Cardiac fibroblast (primary cell): ENCODE measurements around the gene ANKS1B.
A peak's percentile ranks its signal among the peaks of the same experiment; 100 is the strongest.
"Not testable (repeated sequence)": the region's sequence is repeated elsewhere in the genome, so short reads cannot be mapped to it uniquely, and the experiment has no call there.

Experiments used
- DNase-seq, 2 donors: peaks; one replicate each; pipeline versions ENCODE4 v3.0.0 to v3.0.0-alpha.2; 2010; ENCODE audit warnings: low read depth in 2 of 2
- H3K4me3 ChIP-seq, 2 donors: replicated peaks in 1 of 2; 1 replicate in 1 of 2; 2 replicates in 1 of 2; pipeline ENCODE4 v1.5.1; 2011; ENCODE audit warnings: low read depth in 2 of 2, low read length in 2 of 2, mild to moderate bottlenecking in 2 of 2, moderate library complexity in 1 of 2
- TF ChIP-seq, protein P1 (sequence below): IDR thresholded peaks from one replicate; pipeline ENCODE4 v1.5.1; 2011; ENCODE audit warnings: low read depth, mild to moderate bottlenecking, low read length, inconsistent platforms

The ANKS1B gene

DNA sequence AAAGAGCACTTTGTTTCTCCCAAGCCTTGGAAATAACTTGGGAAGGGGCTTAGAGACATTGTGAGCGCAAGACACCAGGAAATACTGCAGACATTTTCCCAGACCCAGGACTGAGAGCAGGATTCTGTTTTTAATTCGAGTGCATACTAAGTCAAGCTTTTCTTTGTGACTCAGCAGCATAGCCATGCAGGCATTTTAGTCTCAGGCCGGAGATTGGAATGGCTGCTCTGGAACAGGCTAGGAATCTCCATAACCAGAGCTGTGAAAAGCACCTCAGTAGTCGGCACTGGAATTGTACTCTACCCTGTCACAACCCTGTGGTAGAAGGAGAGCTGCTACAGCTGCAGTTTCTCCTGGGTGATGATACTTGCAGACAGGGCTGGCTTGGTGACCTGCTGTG, 366.1 kb downstream of the ANKS1B start:
- no peak overlapping the region for H3K4me3 ChIP-seq
- DNase-seq, result no peak
- TF ChIP-seq, protein P1, sequence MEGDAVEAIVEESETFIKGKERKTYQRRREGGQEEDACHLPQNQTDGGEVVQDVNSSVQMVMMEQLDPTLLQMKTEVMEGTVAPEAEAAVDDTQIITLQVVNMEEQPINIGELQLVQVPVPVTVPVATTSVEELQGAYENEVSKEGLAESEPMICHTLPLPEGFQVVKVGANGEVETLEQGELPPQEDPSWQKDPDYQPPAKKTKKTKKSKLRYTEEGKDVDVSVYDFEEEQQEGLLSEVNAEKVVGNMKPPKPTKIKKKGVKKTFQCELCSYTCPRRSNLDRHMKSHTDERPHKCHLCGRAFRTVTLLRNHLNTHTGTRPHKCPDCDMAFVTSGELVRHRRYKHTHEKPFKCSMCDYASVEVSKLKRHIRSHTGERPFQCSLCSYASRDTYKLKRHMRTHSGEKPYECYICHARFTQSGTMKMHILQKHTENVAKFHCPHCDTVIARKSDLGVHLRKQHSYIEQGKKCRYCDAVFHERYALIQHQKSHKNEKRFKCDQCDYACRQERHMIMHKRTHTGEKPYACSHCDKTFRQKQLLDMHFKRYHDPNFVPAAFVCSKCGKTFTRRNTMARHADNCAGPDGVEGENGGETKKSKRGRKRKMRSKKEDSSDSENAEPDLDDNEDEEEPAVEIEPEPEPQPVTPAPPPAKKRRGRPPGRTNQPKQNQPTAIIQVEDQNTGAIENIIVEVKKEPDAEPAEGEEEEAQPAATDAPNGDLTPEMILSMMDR, result no peak

DNA sequence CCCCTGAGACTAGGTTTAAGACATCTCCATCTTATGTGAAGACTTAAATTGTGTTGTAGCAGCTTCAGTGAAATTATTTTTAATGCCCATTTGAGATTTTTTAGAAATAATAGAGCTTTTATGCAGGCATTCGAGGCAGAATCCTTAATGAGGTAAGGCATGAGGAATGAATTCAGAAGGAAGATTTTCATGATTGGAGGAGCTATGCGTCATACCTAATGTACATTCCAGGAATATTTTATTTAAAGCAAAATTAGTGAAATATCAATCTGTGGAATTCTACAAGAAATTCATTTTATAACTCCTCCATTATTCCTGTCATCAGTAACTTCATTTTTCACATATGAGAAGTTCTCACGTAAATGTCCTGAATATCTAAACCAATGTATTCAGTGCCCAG, 373.1 kb downstream of the ANKS1B start:
- no peak for DNase-seq
- no peak overlapping the region for H3K4me3 ChIP-seq
- TF ChIP-seq, protein P1, result no peak

DNA sequence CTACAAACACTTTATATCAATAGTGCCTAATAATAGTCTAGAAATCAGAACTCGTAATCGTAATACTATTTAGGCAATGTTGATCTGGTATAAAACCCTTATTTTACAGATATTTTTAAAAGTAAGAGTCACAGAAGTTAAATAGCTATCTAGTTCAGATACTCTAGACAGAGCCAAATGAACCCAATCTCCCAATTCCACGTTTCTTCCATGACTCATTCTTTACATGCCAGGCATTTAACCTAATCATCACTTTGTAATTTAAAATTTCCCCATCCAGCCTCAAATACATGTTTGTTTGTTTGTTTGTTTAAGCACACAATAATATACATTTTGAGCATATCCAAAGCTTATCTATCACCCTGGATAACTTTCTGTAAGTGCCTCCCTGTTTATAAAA, 373.6 kb downstream of the ANKS1B start:
- peak in 1 of 2 donors; percentile 1 for DNase-seq
- TF ChIP-seq, protein P1, result no peak
- H3K4me3 ChIP-seq, result no peak overlapping the region

DNA sequence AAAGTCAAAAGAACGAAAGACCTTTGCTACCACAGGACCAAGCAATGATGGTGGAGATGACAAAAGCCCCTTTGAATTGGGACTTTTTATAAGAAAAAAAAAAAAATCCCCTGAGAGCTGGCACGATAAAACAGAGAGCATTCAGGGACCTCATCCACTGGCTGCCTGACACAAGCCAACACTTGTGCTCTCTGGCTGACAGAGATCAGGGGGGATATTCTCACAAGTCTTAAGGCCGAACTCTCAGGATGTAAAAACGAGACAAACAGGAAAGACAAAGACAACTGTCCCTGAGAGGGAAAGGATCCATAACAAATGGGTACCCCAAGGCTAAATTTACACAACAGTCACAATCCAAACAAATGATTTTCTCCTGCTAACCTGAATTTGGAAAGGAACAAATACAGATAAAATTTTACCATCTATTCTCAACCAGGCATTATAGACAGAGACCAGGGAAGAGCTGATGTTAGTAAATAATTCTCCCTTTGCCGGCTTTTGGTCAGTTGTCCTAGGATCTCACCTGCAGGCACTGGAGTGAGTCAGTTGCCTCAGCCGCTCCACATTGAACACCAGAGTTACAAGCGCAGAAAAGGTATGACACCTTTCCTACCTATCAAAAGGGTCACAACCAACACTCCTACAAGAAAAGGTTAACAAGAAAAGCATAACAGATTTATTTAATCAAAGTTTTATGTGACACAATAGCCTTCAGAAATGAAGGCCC, 375.1 kb downstream of the ANKS1B start:
- no peak overlapping the region for H3K4me3 ChIP-seq
- TF ChIP-seq, protein P1, result no peak
- no peak for DNase-seq

DNA sequence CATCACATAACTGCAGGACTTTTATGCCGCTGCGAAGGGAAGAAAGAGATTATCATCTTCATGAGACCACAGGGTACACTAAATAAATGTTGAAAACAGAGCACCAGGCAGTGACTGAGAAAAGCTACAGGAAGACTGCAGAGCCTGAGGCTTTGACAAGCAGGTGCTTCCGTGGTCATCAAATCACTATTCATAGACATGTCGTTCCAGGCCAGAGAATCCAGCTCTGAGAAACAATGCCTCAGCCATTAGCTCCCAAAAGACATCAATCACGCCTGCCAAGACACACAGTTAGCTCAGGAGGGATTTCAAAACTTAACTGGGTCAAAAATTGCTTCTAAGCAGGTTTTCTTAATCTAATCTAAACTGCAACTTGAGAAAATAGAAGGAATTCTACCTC, 384.3 kb downstream of the ANKS1B start:
- no peak overlapping the region for H3K4me3 ChIP-seq
- DNase-seq, result no peak
- TF ChIP-seq, protein P1, result no peak

DNA sequence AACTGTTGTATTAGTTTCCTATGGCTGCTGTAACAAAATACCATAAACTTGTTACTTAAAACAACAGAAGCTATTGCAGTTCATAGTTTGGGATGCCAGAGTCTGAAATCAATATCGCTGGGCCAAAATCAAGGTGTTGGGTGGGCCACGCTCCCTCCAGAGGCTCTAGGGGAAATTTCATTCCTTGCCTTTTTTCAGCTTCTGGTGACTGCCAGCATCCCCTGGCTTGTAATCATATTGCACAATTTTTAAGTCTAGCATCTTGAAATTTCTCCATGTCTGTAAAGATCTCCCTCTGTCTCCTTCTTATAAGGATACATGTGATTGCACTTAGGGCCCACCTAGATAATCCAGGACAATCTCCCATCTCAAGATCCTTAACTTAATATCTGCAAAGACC, 386.0 kb downstream of the ANKS1B start:
- H3K4me3 ChIP-seq, result no peak overlapping the region
- TF ChIP-seq, protein P1, result no peak
- DNase-seq, result no peak

DNA sequence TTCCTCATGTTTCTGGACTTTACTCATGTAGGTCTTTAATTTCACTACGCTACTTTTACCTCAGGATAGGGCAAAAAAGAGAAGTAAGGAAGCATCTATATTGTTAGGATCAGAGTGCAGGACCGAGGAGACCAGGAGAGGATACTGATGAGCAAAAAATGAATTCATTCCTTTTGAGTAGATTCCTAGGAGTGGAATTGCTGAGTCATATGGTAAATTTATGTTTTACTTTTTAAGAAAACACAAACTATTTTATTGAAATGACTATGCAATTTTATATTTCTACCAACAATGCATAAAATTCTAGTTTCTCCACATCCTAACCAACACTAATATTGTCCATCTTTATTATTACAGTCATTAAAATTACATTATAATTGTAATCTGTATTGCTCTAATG, 388.0 kb downstream of the ANKS1B start:
- H3K4me3 ChIP-seq, result no peak overlapping the region
- no peak for DNase-seq
- TF ChIP-seq, protein P1, result no peak

DNA sequence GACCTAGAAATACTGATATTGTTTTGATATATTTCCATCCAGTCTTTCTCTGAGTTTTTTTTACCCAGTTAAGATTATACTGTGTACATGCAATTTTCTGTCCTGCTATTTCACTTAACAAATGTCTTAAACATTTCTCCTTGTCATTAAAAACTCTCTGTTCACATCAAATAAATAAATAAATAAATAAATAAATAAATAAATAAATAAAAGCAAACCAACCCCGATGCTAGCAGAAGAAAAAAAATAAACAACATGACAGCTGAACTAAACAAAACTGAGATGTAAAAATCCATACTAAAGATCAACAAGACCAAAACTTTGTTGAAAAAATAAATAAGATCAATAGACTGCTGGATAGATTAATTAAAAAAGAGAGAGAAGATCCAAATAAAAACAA, 407.6 kb downstream of the ANKS1B start:
- not testable (repeated sequence) for DNase-seq, H3K4me3 ChIP-seq
